Activated naive CD4-positive, alpha-beta T cell treated with anti-CD3 and anti-CD28 coated beads, Interleukin-2, amount 50 U/mL, for 72 hours (primary cell): Measurements from ENCODE around the gene ZSWIM5. TPM values are rescaled to one million over a fixed set of nuclear protein-coding genes. Genes with fewer than 3 reads are reported as not detected.
"Not testable (repeated sequence)": the region's sequence is repeated elsewhere in the genome, so short reads cannot be mapped to it uniquely, and the experiment has no call there.

Experiments used
- ATAC-seq, 2 donors: fragments of 150-1000 bp; cut with Tn5 transposase; 2 replicates each; pipeline ENCODE4 v1.10.0; 2021; ENCODE audit warnings: mild to moderate bottlenecking in 2 of 2, moderate library complexity in 2 of 2
- DNase-seq, 2 donors: peaks; one replicate each; pipeline ENCODE4 v3.0.0; 2021 to 2022; ENCODE audit warnings: low spot score in 2 of 2
- H3K27ac Mint-ChIP-seq, 2 donors: one replicate each; pipeline ENCODE4 v1.8.0; 2022; ENCODE audit warnings: mild to moderate bottlenecking in 2 of 2, mixed read lengths in 2 of 2
- H3K36me3 Mint-ChIP-seq, 2 donors: one replicate each; pipeline ENCODE4 v1.8.0; 2022; ENCODE audit warnings: mixed read lengths in 2 of 2
- H3K9me3 Mint-ChIP-seq, 2 donors: one replicate each; pipeline ENCODE4 v1.8.0; 2022; ENCODE audit warnings: mixed read lengths in 2 of 2
- total RNA-seq, 2 donors: library from RNA; stranded (reverse); gene quantifications; one replicate each; pipeline ENCODE4 v1.2.3, GENCODE V29; 2022

ZSWIM5 gene
- total RNA-seq, 2 donors from 2014 or later, result 0.05 to 2.9 TPM

GRCh38 chr1:45093334-45093733 lies 113.1 kb downstream of the ZSWIM5 start:
- H3K27ac Mint-ChIP-seq, result no peak overlapping the region
- no peaks in the 10 kb centered on the region for H3K9me3 Mint-ChIP-seq
- no peaks in the 10 kb centered on the region for H3K36me3 Mint-ChIP-seq
- DNase-seq, result no peak
- no peak for ATAC-seq

- no peak for ATAC-seq
- Mint-ChIP-seq H3K9me3 (no peaks in the 10 kb centered on the region), H3K27ac (no peak overlapping the region), H3K36me3 (no peaks in the 10 kb centered on the region)
- no peak for DNase-seq
Measured at GRCh38 chr1:45089711-45090110, 116.7 kb downstream of the ZSWIM5 start.

GRCh38 chr1:45084562-45084961 lies 121.8 kb downstream of the ZSWIM5 start:
- H3K27ac Mint-ChIP-seq, result peak overlapping the region in 1 of 2 donors; percentile 3
- peaks cover 0 to 5% of the 10 kb centered on the region in 2 donors for H3K9me3 Mint-ChIP-seq
- H3K36me3 Mint-ChIP-seq, result peaks cover 0 to 5% of the 10 kb centered on the region in 2 donors
- DNase-seq (no peak), ATAC-seq (no peak)

- Mint-ChIP-seq H3K9me3 (peaks cover 0 to 11% of the 10 kb centered on the region in 2 donors), H3K36me3 (peaks cover 5 to 11% of the 10 kb centered on the region in 2 donors), H3K27ac (no peak overlapping the region)
- DNase-seq (no peak), ATAC-seq (no peak)
Measured at GRCh38 chr1:45079533-45079932, 126.9 kb downstream of the ZSWIM5 start.

- DNase-seq, ATAC-seq: not testable (repeated sequence)
Measured at GRCh38 chr1:45076959-45077358, 129.4 kb downstream of the ZSWIM5 start.

DNA sequence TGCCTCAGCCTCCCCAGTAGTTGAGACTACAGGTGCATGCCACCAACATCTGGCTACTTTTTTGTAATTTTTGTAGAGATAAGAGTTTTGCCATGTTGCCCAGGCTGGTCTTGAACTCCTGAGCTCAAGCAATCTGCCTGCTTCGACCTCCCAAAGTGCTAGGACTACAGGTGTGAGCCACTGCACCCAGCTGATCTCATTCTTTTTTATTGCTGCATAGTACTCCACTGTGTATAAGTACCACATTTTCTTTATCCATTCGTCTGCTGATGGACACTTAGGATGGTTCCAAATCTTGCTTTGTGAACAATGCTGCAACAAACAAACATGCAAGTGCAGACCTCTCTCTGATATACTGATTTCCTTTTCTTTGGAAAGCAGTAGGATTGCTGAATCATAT lies 134.8 kb downstream of the ZSWIM5 start:
- H3K36me3 Mint-ChIP-seq, result peaks cover 14 to 15% of the 10 kb centered on the region in 2 donors
- H3K27ac Mint-ChIP-seq, result no peak overlapping the region
- no peak for ATAC-seq
- peaks cover 0 to 12% of the 10 kb centered on the region in 2 donors for H3K9me3 Mint-ChIP-seq
- DNase-seq, result no peak

More at GRCh38 chr1:45076959-45077358, 129.4 kb downstream of the ZSWIM5 start:
- not testable (repeated sequence) for H3K27ac Mint-ChIP-seq
- H3K9me3 Mint-ChIP-seq, result peaks cover 0 to 17% of the 10 kb centered on the region in 2 donors
- peaks cover 15 to 22% of the 10 kb centered on the region in 2 donors for H3K36me3 Mint-ChIP-seq

GRCh38 chr1:45067806-45068205 lies 138.6 kb downstream of the ZSWIM5 start:
- DNase-seq (no peak), ATAC-seq (no peak)
- H3K27ac Mint-ChIP-seq, result no peak overlapping the region
- H3K9me3 Mint-ChIP-seq, result peaks cover 0 to 8% of the 10 kb centered on the region in 2 donors
- peaks cover 0 to 8% of the 10 kb centered on the region in 2 donors for H3K36me3 Mint-ChIP-seq

DNA sequence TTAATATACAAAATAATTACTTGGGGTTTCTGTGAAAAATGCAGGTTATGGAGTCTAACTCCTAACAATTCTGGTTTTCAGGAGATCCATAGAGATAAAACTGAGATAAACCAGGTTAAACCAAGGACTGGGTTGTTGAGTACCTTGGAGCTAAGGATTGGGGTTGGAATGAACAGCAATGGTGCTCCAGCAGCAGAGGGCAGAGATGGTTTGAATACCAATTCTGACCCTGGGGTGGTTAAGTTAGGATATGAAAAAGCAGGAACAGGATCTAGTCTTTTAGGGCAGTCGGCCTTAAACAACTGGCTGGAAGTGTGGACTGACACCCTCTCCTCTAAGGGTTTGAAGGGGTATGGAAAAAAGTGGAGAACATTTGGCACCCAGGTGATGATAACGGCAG lies 141.3 kb downstream of the ZSWIM5 start:
- H3K36me3 Mint-ChIP-seq, result no peaks in the 10 kb centered on the region

DNA sequence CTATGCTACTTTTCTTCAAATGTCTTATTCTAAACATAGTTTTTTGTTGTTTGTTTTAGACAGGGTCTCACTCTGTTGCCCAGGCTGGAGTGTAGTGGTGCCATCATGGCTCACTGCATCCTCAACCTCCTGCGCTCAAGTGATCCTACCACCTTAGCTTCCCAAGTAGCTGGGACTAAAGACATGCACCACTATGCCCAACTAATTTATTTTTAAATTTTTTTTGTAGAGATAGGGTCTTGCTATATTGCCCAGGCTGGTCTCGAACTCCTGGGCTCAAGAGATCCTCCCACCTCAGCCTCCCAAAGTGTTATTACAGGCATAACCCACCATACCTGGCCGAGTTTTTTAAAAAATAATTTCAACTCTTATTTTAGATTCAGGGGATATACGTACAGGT lies 143.9 kb downstream of the ZSWIM5 start:
- H3K9me3 Mint-ChIP-seq, result not testable (repeated sequence)

More for the DNA sequence above, 141.3 kb downstream of the ZSWIM5 start:
- DNase-seq (no peak), ATAC-seq (no peak)
- H3K27ac Mint-ChIP-seq, result no peak overlapping the region
- peaks cover 0 to 5% of the 10 kb centered on the region in 2 donors for H3K9me3 Mint-ChIP-seq

DNA sequence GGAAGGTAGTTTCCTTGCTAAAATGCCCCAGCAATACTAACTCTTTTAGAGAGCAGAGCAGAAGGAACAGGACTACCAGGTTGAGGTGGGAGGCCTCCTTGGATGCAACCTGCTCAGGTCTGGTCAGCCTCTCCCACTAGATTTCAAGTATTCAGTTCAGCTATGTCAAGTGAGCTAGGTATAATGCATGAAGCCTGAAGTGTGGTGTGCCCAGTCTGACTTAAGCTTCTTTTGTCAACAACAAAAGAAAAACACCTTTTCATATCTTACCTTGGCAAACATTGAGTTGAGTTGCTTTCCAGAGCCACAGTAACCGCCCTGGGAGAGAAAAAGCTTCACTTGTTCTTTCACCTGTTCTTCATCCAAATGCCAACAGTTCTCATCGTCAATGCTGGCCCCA lies 146.6 kb downstream of the ZSWIM5 start:
- no peak for DNase-seq
- peak overlapping the region in 1 of 2 donors; percentile 2 for H3K27ac Mint-ChIP-seq
- H3K36me3 Mint-ChIP-seq, result no peaks in the 10 kb centered on the region
- H3K9me3 Mint-ChIP-seq, result no peaks in the 10 kb centered on the region
- ATAC-seq, result no peak

More for the DNA sequence above, 143.9 kb downstream of the ZSWIM5 start:
- ATAC-seq, DNase-seq, H3K36me3 Mint-ChIP-seq, H3K27ac Mint-ChIP-seq: not testable (repeated sequence)

DNA sequence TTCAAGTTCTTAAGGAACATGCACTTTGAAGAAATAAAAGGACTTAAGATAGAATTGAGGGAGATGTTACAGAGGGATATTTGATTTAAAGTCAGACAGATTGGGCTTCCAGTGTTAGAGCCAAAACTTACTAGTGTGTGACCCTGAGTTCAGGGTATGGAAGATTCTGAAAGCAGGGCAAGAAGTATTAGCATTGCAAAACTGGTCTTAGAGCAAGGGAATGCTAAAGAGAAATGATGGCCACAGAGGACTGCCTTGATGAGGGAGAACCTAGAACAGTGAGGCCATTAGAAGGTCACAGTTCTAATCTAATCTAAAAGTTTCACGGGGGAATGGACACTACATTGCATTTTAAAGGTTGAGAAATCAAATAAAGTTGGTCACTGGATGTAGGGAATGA lies 148.9 kb downstream of the ZSWIM5 start:
- ATAC-seq (no peak), DNase-seq (no peak)
- no peaks in the 10 kb centered on the region for H3K9me3 Mint-ChIP-seq
- no peak overlapping the region for H3K27ac Mint-ChIP-seq
- H3K36me3 Mint-ChIP-seq, result no peaks in the 10 kb centered on the region

DNA sequence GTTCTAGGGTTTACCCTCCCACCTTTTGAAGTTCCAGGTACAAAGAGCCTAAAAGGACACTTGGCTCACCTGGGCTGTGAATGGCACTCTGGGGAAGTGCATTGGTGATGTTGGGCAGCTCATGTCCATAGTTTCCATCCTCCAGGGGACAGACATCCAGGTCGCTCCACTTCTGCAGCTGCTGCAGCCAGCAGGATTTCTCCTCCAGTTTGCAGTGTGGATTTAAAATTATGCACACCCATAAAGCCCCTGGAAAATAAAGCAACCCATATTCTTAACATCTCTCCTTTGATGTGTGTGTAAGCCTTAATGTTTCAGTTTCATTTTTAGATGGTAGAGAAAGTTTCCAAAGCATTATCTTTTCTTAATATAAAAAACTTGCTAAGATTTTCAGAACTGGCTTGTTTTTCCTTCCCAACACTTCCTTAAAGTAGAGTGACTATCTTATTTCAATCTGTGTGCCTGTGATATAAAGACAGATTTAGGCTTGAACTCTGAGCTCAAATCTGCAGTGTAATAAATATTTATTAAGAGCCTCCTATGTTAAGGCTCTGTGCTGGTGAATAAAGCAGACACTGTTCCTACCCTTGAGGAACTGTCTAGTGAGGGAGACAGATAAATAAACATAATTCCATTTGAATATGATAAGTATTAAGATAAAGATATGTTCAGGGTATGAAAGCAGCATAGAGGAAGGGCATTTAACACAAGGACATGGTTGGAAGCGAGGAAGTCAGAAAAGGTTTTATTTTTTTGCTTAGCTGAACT lies 155.2 kb downstream of the ZSWIM5 start:
- Mint-ChIP-seq H3K36me3 (no peaks in the 10 kb centered on the region), H3K9me3 (no peaks in the 10 kb centered on the region), H3K27ac (peak overlapping the region in 1 of 2 donors; percentile 47)
- ATAC-seq (peak; percentile 85 to 89), DNase-seq (no peak)

DNA sequence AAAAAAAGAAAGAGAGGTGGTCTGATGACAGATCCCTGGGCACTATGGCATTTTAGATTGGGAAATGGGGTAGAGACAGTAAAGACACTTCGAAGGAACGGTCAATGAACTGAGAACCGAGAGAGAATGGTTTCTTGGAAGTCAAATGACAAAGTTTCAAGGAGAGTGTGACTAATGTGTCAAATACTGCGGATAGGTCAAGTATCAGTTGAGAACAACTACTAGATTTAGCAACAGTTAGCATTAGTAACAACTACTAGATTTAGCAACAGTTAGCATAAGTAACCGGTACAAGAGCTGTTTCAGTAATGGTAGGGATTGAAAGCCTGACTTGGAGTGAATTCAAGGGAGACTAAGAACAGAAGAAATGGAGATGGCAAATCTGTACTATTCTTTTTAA lies 159.4 kb downstream of the ZSWIM5 start:
- Mint-ChIP-seq H3K27ac (no peak overlapping the region), H3K9me3 (no peaks in the 10 kb centered on the region), H3K36me3 (no peaks in the 10 kb centered on the region)
- ATAC-seq (peak; percentile 54 to 64), DNase-seq (no peak)

GRCh38 chr1:45044916-45045315 lies 161.5 kb downstream of the ZSWIM5 start:
- Mint-ChIP-seq H3K27ac (no peak overlapping the region), H3K36me3 (no peaks in the 10 kb centered on the region), H3K9me3 (no peaks in the 10 kb centered on the region)
- DNase-seq (no peak), ATAC-seq (no peak)

DNA sequence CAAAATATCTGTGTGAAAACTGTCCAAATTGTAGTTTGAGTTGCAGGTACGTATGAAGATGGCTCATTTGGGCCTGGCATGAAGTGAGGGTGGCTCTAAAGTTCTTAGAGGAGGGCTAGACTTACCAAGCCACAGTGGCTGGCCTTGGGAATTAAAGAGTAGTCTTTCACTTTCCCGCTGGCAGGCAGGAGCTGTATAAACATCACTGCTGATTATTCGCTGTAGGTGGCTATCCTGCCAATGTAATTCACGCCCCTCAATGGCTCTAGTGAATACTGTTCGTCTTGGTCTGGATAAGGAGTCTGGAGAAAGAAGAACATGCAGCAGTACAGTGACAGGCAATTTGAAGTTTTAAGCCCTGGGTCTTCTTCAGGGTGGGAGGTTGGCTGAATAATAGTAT lies 163.3 kb downstream of the ZSWIM5 start:
- Mint-ChIP-seq H3K9me3 (no peaks in the 10 kb centered on the region), H3K36me3 (no peaks in the 10 kb centered on the region)
- no peak for ATAC-seq

GRCh38 chr1:45040297-45040696 lies 166.1 kb downstream of the ZSWIM5 start:
- H3K9me3 Mint-ChIP-seq, result no peaks in the 10 kb centered on the region
- H3K36me3 Mint-ChIP-seq, result no peaks in the 10 kb centered on the region
- H3K27ac Mint-ChIP-seq, result no peak overlapping the region
- DNase-seq, result no peak
- ATAC-seq, result no peak

More for the DNA sequence above, 163.3 kb downstream of the ZSWIM5 start:
- no peak for DNase-seq
- no peak overlapping the region for H3K27ac Mint-ChIP-seq

GRCh38 chr1:45038661-45039364 lies 167.6 kb downstream of the ZSWIM5 start:
- no peaks in the 10 kb centered on the region for H3K9me3 Mint-ChIP-seq
- H3K36me3 Mint-ChIP-seq, result no peaks in the 10 kb centered on the region
- ATAC-seq (no peak), DNase-seq (no peak)
- H3K27ac Mint-ChIP-seq, result no peak overlapping the region
